ENCODE data around the gene KCTD18. TPM values are rescaled to one million over a fixed set of nuclear protein-coding genes. Genes with fewer than 3 reads are reported as not detected.

KCTD18 gene
- total RNA-seq, 4 donors from 2014 or later = 23.2 to 31.0 (median 26.4) TPM

GRCh38 chr2:200450288-200450687 lies 59.6 kb downstream of the KCTD18 start:
- peaks cover 0 to 37% (median 19%) of the 10 kb centered on the region in 4 donors for H3K36me3 ChIP-seq
- intact Hi-C loops (cut with DNase I) = no loop called here

DNA sequence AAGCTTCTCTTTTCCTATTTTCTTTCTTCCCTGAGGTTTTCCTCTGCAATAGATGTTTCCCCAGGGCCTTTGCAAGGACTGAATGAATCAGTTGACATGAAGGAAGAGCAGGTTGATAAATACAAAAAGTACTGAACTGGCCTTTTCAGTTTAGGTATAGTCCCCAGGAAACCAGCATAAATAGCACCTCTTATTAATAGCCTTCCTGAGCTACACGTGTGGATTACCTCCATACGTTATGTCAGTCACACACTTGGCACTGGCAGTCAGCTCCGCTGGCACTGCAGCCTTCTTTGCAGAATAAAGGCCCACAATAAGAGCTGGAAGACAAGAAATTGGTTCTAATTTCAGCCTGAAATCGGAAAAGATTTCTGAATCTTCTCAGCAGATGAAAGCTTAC lies 60.7 kb downstream of the KCTD18 start:
- intact Hi-C loops (cut with DNase I) = no loop called here
- H3K36me3 ChIP-seq = peaks cover 0 to 33% (median 19%) of the 10 kb centered on the region in 4 donors
- no peak overlapping the region for H3K27ac ChIP-seq (replicated peaks in 1 of 4)
- TF ChIP-seq CTCF (IDR thresholded peaks at IDR 0.05) (no peak), POLR2A (IDR thresholded peaks at IDR 0.05; ENCODE audit: low read depth) (no peak)
- no peaks in the 10 kb centered on the region for H3K27me3 ChIP-seq
- no peaks in the 10 kb centered on the region for H3K9me3 ChIP-seq
- H3K4me1 ChIP-seq = peaks cover 0 to 3% (median under 1%) of the 10 kb centered on the region in 4 donors
- DNase-seq (ENCODE audit: extremely low spot score) = no peak
- WGBS = 75% methylated on average over 4 of the region's 4 CpGs
- H3K4me3 ChIP-seq = no peak overlapping the region

More at GRCh38 chr2:200450288-200450687, 59.6 kb downstream of the KCTD18 start:
- Histone ChIP-seq H3K27ac (replicated peaks in 1 of 4) (no peak overlapping the region), H3K27me3 (no peaks in the 10 kb centered on the region), H3K4me3 (no peak overlapping the region), H3K4me1 (peaks cover 0 to 5% (median 1%) of the 10 kb centered on the region in 4 donors), H3K9me3 (no peaks in the 10 kb centered on the region)
- DNase-seq (ENCODE audit: extremely low spot score) = no peak
- TF ChIP-seq EP300 (IDR thresholded peaks at IDR 0.05) = no peak
- no peak for TF ChIP-seq POLR2A (IDR thresholded peaks at IDR 0.05; ENCODE audit: low read depth)
- no peak for TF ChIP-seq CTCF (IDR thresholded peaks at IDR 0.05)
- no peak for TF ChIP-seq POLR2AphosphoS5 (IDR thresholded peaks at IDR 0.05)
- 84% methylated on average over 2 of the region's 2 CpGs for whole genome bisulfite sequencing

- intact Hi-C loops (cut with DNase I) = no loop called here
- Histone ChIP-seq H3K9me3 (no peaks in the 10 kb centered on the region), H3K27ac (replicated peaks in 1 of 4) (no peak overlapping the region), H3K27me3 (no peaks in the 10 kb centered on the region), H3K4me1 (peaks cover 0 to 10% (median 2%) of the 10 kb centered on the region in 4 donors), H3K4me3 (no peak overlapping the region), H3K36me3 (peaks cover 0 to 28% (median 24%) of the 10 kb centered on the region in 4 donors)
- TF ChIP-seq CTCF (IDR thresholded peaks at IDR 0.05) = no peak
- no peak for TF ChIP-seq POLR2A (IDR thresholded peaks at IDR 0.05; ENCODE audit: low read depth)
- TF ChIP-seq EP300 (IDR thresholded peaks at IDR 0.05) = no peak
- TF ChIP-seq POLR2AphosphoS5 (IDR thresholded peaks at IDR 0.05) = no peak
- DNase-seq (ENCODE audit: extremely low spot score) = no peak
These were observed 61.4 kb downstream of the KCTD18 start for GRCh38 chr2:200448455-200448854.

GRCh38 chr2:200447139-200447855 lies 62.6 kb downstream of the KCTD18 start:
- WGBS = 83% methylated on average over 4 of the region's 4 CpGs
- H3K27ac ChIP-seq (replicated peaks in 1 of 4) = no peak overlapping the region
- no peaks in the 10 kb centered on the region for H3K27me3 ChIP-seq
- TF ChIP-seq CTCF (IDR thresholded peaks at IDR 0.05) = no peak
- TF ChIP-seq EP300 (IDR thresholded peaks at IDR 0.05) = no peak
- TF ChIP-seq POLR2AphosphoS5 (IDR thresholded peaks at IDR 0.05) = no peak
- TF ChIP-seq POLR2A (IDR thresholded peaks at IDR 0.05; ENCODE audit: low read depth) = no peak
- no peak overlapping the region for H3K4me3 ChIP-seq
- H3K36me3 ChIP-seq = peaks cover 0 to 38% (median 25%) of the 10 kb centered on the region in 4 donors
- no peaks in the 10 kb centered on the region for H3K9me3 ChIP-seq
- DNase-seq (ENCODE audit: extremely low spot score) = no peak
- H3K4me1 ChIP-seq = peaks cover 0 to 13% (median 2%) of the 10 kb centered on the region in 4 donors
- intact Hi-C loops (cut with DNase I) = no loop called here

All from esophagus muscularis mucosa (tissue), 4 donors.